Purkinje cell (primary cell): ENCODE results near the gene C1QC. TPM values are rescaled to one million over a fixed set of nuclear protein-coding genes. Genes with fewer than 3 reads are reported as not detected.

Source experiments
- polyA plus RNA-seq: library from polyadenylated mRNA; unstranded; fragments of >200 nt; fragmentation: Nextera tagmentation; gene quantifications from 2 replicates; pipeline ENCODE4 v1.2.1, GENCODE V29; 2014

C1QC gene
- polyA plus RNA-seq: 0.56 TPM in 1 of 2 replicates, not detected in the other

DNA sequence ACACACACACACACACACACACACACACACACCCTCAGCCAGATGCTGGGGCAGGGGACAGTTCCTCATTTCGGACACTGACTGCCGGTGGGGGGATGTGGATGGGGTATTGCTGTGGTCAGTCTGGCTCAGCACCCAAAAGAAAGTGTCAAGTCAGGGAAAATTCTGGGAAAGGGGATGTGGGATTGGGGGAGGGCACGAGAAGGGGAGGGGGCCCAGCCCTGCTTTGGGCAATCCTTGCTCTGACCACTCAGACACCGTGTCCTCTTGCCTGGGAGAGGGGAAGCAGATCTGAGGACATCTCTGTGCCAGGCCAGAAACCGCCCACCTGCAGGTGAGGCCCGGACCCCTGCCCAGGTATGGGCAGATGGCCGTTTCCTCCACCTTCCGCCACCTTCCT, at the start of gene C1QC:
C1QC (plus strand) TSS at position 253 of the 400 bp plus-strand sequence. CDS start 391 bp downstream, outside the sequence.

GRCh38 chr1:22636353-22636752, 7.1 kb upstream of the C1QC start, which contains the start of gene C1QA:
Gene C1QA (plus strand): TSS chr1:22636628. CDS start chr1:22637617, 989 bp downstream.

DNA sequence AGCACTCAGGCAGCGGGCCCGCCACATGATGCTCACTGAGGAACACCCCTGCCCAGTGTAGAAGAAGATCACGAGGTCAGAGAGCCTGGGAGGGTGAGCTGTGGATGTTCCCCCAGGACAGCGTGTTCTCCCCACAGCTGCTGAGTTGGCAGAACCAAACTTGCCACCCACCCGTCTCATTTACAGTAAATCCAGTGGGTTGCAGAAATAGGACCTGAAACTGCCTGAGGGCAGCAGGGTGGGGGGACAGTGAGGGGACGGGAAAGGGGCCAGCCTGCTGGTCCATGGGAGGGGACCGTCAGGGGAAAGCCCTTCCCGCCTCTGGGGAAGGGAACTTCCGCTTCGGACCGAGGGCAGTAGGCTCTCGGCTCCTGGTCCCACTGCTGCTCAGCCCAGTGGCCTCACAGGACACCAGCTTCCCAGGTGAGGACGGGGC, 9.5 kb downstream of the C1QC start, which contains the start of gene C1QB:
C1QB (plus strand) TSS at position 356 of the 436 bp plus-strand sequence. CDS start 6,227 bp downstream, outside the sequence.

Other genes with a start within 250 kb of the C1QC start
- gene ZBTB40, start 191.8 kb upstream of the C1QC start, polyA plus RNA-seq: 3.1 and 4.7 TPM in 2 replicates
- gene EPHA8, start 80.1 kb upstream of the C1QC start, polyA plus RNA-seq: 0.17 and 0.75 TPM in 2 replicates
- 1.6 TPM in 1 of 2 replicates, not detected in the other for gene C1QA, start 7.0 kb upstream of the C1QC start, polyA plus RNA-seq
- gene C1QB, start 9.6 kb downstream of the C1QC start, polyA plus RNA-seq: 0.32 TPM in 1 of 2 replicates, not detected in the other
- 2.3 and 2.5 TPM in 2 replicates for gene EPHB2, start 67.2 kb downstream of the C1QC start, polyA plus RNA-seq